Fibroblast of lung (primary cell): ENCODE data around the gene LILRB2. TPM values are rescaled to one million over a fixed set of nuclear protein-coding genes. Genes with fewer than 3 reads are reported as not detected.

Experiments used
- DNase-seq, 2 donors: peaks; one replicate each; pipeline versions ENCODE4 v3.0.0 to v3.0.0-alpha.2; 2010; ENCODE audit warnings: low read depth in 2 of 2
- H2AFZ ChIP-seq: 2 replicates; pipeline ENCODE4 v1.5.1; 2012; ENCODE audit warnings: low read length, control low read depth, inconsistent platforms
- H3K27ac ChIP-seq: 2 replicates; pipeline ENCODE4 v1.5.1; 2011; ENCODE audit warnings: low read length, control low read depth; ENCODE audit not compliant: insufficient read depth
- H3K27me3 ChIP-seq: 2 replicates; pipeline ENCODE4 v1.5.1; 2011; ENCODE audit warnings: mild to moderate bottlenecking, low read length; ENCODE audit not compliant: control insufficient read depth, insufficient read depth
- H3K36me3 ChIP-seq: 2 replicates; pipeline ENCODE4 v1.5.1; 2011; ENCODE audit warnings: low read length; ENCODE audit not compliant: control insufficient read depth, insufficient read depth
- H3K4me1 ChIP-seq: 2 replicates; pipeline ENCODE4 v1.5.1; 2011; ENCODE audit warnings: low read length; ENCODE audit not compliant: control insufficient read depth, insufficient read depth; ENCODE audit errors: extremely low read depth
- H3K4me2 ChIP-seq: 2 replicates; pipeline ENCODE4 v1.5.1; 2011; ENCODE audit warnings: low read length, control low read depth; ENCODE audit not compliant: insufficient read depth; ENCODE audit errors: extremely low read depth
- H3K4me3 ChIP-seq, 4 experiments: fragments of 200-600 bp in 1 of 4; sonication (generic) in 1 of 4; replicated peaks in 1 of 4; 2 replicates each; pipeline ENCODE4 v1.5.1; 2011 to 2016; ENCODE audit warnings: low read length in 4 of 4, low read depth in 3 of 4, mild to moderate bottlenecking in 3 of 4, control low read depth in 2 of 4, inconsistent platforms in 1 of 4, mixed read lengths in 1 of 4; ENCODE audit not compliant: insufficient read depth in 1 of 4; ENCODE audit errors: control extremely low read depth in 1 of 4
- H3K79me2 ChIP-seq: 2 replicates; pipeline ENCODE4 v1.5.1; 2012; ENCODE audit warnings: mild to moderate bottlenecking, low read length, inconsistent platforms; ENCODE audit not compliant: control insufficient read depth, insufficient read depth
- H3K9ac ChIP-seq: 2 replicates; pipeline ENCODE4 v1.5.1; 2011; ENCODE audit warnings: mild to moderate bottlenecking, low read length, control low read depth; ENCODE audit not compliant: insufficient read depth
- H3K9me3 ChIP-seq: 2 replicates; pipeline ENCODE4 v1.5.1; 2012; ENCODE audit warnings: low read depth, low read length; ENCODE audit not compliant: control insufficient read depth, insufficient read depth
- H4K20me1 ChIP-seq: 2 replicates; pipeline ENCODE4 v1.5.1; 2011; ENCODE audit warnings: low read length; ENCODE audit not compliant: control insufficient read depth, insufficient read depth; ENCODE audit errors: extremely low read depth
- CTCF ChIP-seq, 2 donors: IDR thresholded peaks in 1 of 2; conservative IDR thresholded peaks in 1 of 2; 1 replicate in 1 of 2; 2 replicates in 1 of 2; pipeline ENCODE4 v1.5.1; 2011 to 2012; ENCODE audit warnings: low read length in 2 of 2, control low read depth in 1 of 2, inconsistent platforms in 1 of 2, low read depth in 1 of 2, mild to moderate bottlenecking in 1 of 2
- EZH2 ChIP-seq: IDR thresholded peaks from 2 replicates; pipeline ENCODE4 v1.5.1; 2012; ENCODE audit warnings: low read length, control low read depth, mild to moderate bottlenecking; ENCODE audit errors: missing control alignments
- polyA plus RNA-seq, 2 donors: library from polyadenylated mRNA; depleted of rRNA in 1 of 2; stranded (reverse) in 1 of 2; unstranded in 1 of 2; fragments of >200 nt; gene quantifications; 2 replicates each; pipeline ENCODE4 v1.2.1, GENCODE V29; 2011 to 2012; ENCODE audit warnings: missing spikeins in 1 of 2
- total RNA-seq: library from RNA; depleted of rRNA; stranded (reverse); fragments of >200 nt; gene quantifications from 2 replicates; pipeline ENCODE4 v1.2.1, GENCODE V29; 2014

Gene LILRB2
- total and polyA plus RNA-seq, 2 donors (not counting 1 experiment from before 2014, with no cell fraction given): not detected

- H3K27me3 ChIP-seq: no peaks in the 10 kb centered on the region
- H3K79me2 ChIP-seq: no peaks in the 10 kb centered on the region
- TF ChIP-seq CTCF (conservative IDR thresholded peaks at IDR 0.05 in 1 of 2, IDR thresholded peaks at IDR 0.05 in 1 of 2; ENCODE audit: low read depth in 1 of 2, low read length in 2 of 2): no peak
- no peak for TF ChIP-seq EZH2
- H3K4me3 ChIP-seq: no peak overlapping the region
- no peak for DNase-seq
- no peaks in the 10 kb centered on the region for H3K9me3 ChIP-seq
- no peak overlapping the region for H3K27ac ChIP-seq
- H3K9ac ChIP-seq: no peak overlapping the region
- H3K4me1 ChIP-seq: no peaks in the 10 kb centered on the region
- no peaks in the 10 kb centered on the region for H3K36me3 ChIP-seq
- no peak overlapping the region for H3K4me2 ChIP-seq
- no peak overlapping the region for H2AFZ ChIP-seq
- H4K20me1 ChIP-seq: no peaks in the 10 kb centered on the region
These were observed 24.4 kb downstream of the LILRB2 start for GRCh38 chr19:54256250-54257115.

GRCh38 chr19:54255105-54255775 lies 25.7 kb downstream of the LILRB2 start:
- Histone ChIP-seq H3K9ac (no peak overlapping the region), H3K79me2 (no peaks in the 10 kb centered on the region), H3K9me3 (no peaks in the 10 kb centered on the region), H4K20me1 (no peaks in the 10 kb centered on the region), H2AFZ (no peak overlapping the region), H3K36me3 (no peaks in the 10 kb centered on the region), H3K27ac (no peak overlapping the region), H3K4me3 (no peak overlapping the region), H3K4me1 (no peaks in the 10 kb centered on the region), H3K4me2 (no peak overlapping the region), H3K27me3 (no peaks in the 10 kb centered on the region)
- no peak for DNase-seq
- TF ChIP-seq CTCF (conservative IDR thresholded peaks at IDR 0.05 in 1 of 2, IDR thresholded peaks at IDR 0.05 in 1 of 2; ENCODE audit: low read depth in 1 of 2, low read length in 2 of 2) (no peak), EZH2 (no peak)

GRCh38 chr19:54254195-54254906 lies 26.6 kb downstream of the LILRB2 start:
- Histone ChIP-seq H3K36me3 (no peaks in the 10 kb centered on the region), H3K27ac (no peak overlapping the region), H3K9ac (no peak overlapping the region), H3K9me3 (no peaks in the 10 kb centered on the region), H3K4me1 (no peaks in the 10 kb centered on the region), H3K79me2 (no peaks in the 10 kb centered on the region), H3K4me2 (no peak overlapping the region), H3K27me3 (no peaks in the 10 kb centered on the region), H4K20me1 (no peaks in the 10 kb centered on the region), H3K4me3 (no peak overlapping the region), H2AFZ (no peak overlapping the region)
- TF ChIP-seq EZH2: no peak
- no peak for TF ChIP-seq CTCF (conservative IDR thresholded peaks at IDR 0.05 in 1 of 2, IDR thresholded peaks at IDR 0.05 in 1 of 2; ENCODE audit: low read depth in 1 of 2, low read length in 2 of 2)
- no peak for DNase-seq
